Measurements from ENCODE around the gene DCLK3. TPM values are rescaled to one million over a fixed set of nuclear protein-coding genes. Genes with fewer than 3 reads are reported as not detected.

Gene DCLK3
- total RNA-seq, 1 experiment from 2014 or later, result not detected

DNA sequence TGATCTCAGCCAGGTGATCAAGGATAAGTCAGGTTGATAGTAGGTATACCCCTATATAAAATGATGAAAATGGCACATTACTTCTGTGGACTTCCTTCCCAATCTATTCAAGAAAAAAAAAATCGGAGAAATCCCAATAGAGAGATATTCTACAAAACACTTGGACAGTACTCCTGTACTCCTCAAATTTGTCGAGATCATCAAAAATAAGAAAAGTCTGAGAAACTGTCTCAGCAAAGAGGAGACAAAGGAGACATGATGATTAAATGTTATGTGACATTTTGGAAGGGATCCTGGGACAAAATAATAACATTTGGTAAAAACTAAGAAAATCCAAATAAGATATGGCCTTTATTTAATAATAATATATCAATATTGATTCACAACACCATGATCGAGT, 94.6 kb downstream of the DCLK3 start:
- no peak for DNase-seq (ENCODE audit: low read depth)

GRCh38 chr3:36666166-36666565, 98.2 kb downstream of the DCLK3 start:
- no peak for DNase-seq (ENCODE audit: low read depth)

- peak; percentile 36 for DNase-seq (ENCODE audit: low read depth)
Measured at GRCh38 chr3:36663666-36664291, 100.6 kb downstream of the DCLK3 start.

GRCh38 chr3:36662626-36663025, 101.7 kb downstream of the DCLK3 start:
- DNase-seq (ENCODE audit: low read depth), result no peak

Other genes starting within 250 kb of the DCLK3 start
- gene TRANK1, start 180.5 kb upstream of the DCLK3 start, total RNA-seq (2014; rRNA removed; shearing (Covaris generic)), result 14.0 and 15.3 TPM in 2 replicates
- 7.8 and 10.1 TPM in 2 replicates for gene EPM2AIP1, start 228.6 kb upstream of the DCLK3 start, total RNA-seq (2014; rRNA removed; shearing (Covaris generic))
- gene MLH1, start 229.0 kb upstream of the DCLK3 start, total RNA-seq (2014; rRNA removed; shearing (Covaris generic)), result 74.1 and 85.8 TPM in 2 replicates

Data from RPMI7951 (cell line).